HepG2 (cell line): ENCODE data around the gene LIMK2. TPM values are rescaled to one million over a fixed set of nuclear protein-coding genes. Genes with fewer than 3 reads are reported as not detected.

ENCODE experiments used
- AKAP8 ChIP-seq: sonication (generic); formaldehyde crosslinking; IDR thresholded peaks from 2 replicates; pipeline ENCODE4 v1.5.1; 2020; ENCODE audit warnings: mild to moderate bottlenecking, missing genetic modification reagents
- HDAC2 ChIP-seq: sonication (generic); formaldehyde crosslinking; IDR thresholded peaks from 2 replicates; pipeline ENCODE4 v1.4.0; 2020; ENCODE audit warnings: missing genetic modification reagents
- HMG20B ChIP-seq: conservative IDR thresholded peaks from 2 replicates; pipeline ENCODE4 v1.6.1; 2016; ENCODE audit warnings: missing genetic modification reagents, missing compliant biosample characterization
- RFX3 ChIP-seq: IDR thresholded peaks from 2 replicates; pipeline ENCODE4 v1.6.1; 2016; ENCODE audit warnings: missing biosample characterization, missing genetic modification reagents
- RFX5 ChIP-seq: IDR thresholded peaks from 2 replicates; pipeline ENCODE4 v1.6.1; 2011; ENCODE audit warnings: low read depth, low read length, improper control_type of control experiment
- SNAI1 ChIP-seq: sonication (generic); formaldehyde crosslinking; IDR thresholded peaks from 2 replicates; pipeline ENCODE4 v1.5.0; 2020; ENCODE audit warnings: mild to moderate bottlenecking, missing genetic modification reagents, borderline replicate concordance
- TAF1 ChIP-seq: sonication (generic); formaldehyde crosslinking; IDR thresholded peaks from 2 replicates; pipeline ENCODE4 v1.4.0; 2020; ENCODE audit warnings: missing genetic modification reagents
- TBP ChIP-seq: sonication (generic); formaldehyde crosslinking; IDR thresholded peaks from 2 replicates; pipeline ENCODE4 v1.5.0; 2020; ENCODE audit warnings: missing genetic modification reagents
- ZBTB7B ChIP-seq: sonication (generic); formaldehyde crosslinking; IDR thresholded peaks from 2 replicates; pipeline ENCODE4 v1.4.0; 2020; ENCODE audit warnings: missing genetic modification reagents
- ZMYM4 ChIP-seq: sonication (generic); formaldehyde crosslinking; IDR thresholded peaks from 2 replicates; pipeline ENCODE4 v1.8.1; 2023; ENCODE audit warnings: mild to moderate bottlenecking, missing genetic modification reagents
- ZNF143 ChIP-seq: sonication (generic); formaldehyde crosslinking; IDR thresholded peaks from 2 replicates; pipeline ENCODE4 v1.4.0; 2020; ENCODE audit warnings: missing genetic modification reagents
- ZNF382 ChIP-seq: sonication (generic); formaldehyde crosslinking; IDR thresholded peaks from 2 replicates; pipeline ENCODE4 v1.5.0; 2020; ENCODE audit warnings: missing genetic modification reagents, mild to moderate bottlenecking, borderline replicate concordance
- polyA plus RNA-seq, 8 experiments: library from polyadenylated mRNA; depleted of rRNA in 3 of 8; stranded (reverse) in 7 of 8; unstranded in 1 of 8; fragments of >200 nt; fragmentation: Illumina TruSeq in 4 of 8; extraction: Trizol in 4 of 8; gene quantifications; 2 replicates each; pipeline versions ENCODE4 v1.2.1 to v1.2.3, GENCODE V29; 2011 to 2016; ENCODE audit warnings: low read depth in 4 of 8, missing spikeins in 1 of 8, mixed read lengths in 1 of 8; ENCODE audit not compliant: insufficient read depth in 1 of 8
- total RNA-seq, 5 experiments: library from RNA; depleted of rRNA; stranded (reverse); fragments of >200 nt; fragmentation: Illumina TruSeq; extraction: Trizol; gene quantifications; 2 replicates each; pipeline ENCODE4 v1.2.3, GENCODE V29; 2016; ENCODE audit warnings: low read depth in 1 of 5
- TF ChIP-seq, protein P1 (sequence below): sonication (generic); formaldehyde crosslinking; IDR thresholded peaks from 2 replicates; pipeline ENCODE4 v1.4.0; 2020; ENCODE audit warnings: missing genetic modification reagents, mild to moderate bottlenecking, borderline replicate concordance
- TF ChIP-seq, protein P2 (sequence below): sonication (generic); formaldehyde crosslinking; conservative IDR thresholded peaks from 2 replicates; pipeline ENCODE4 v1.4.0; 2020; ENCODE audit warnings: missing genetic modification reagents
- TF ChIP-seq, protein P3 (sequence below): IDR thresholded peaks from 2 replicates; pipeline ENCODE4 v1.6.1; 2016; ENCODE audit warnings: low read depth

Gene LIMK2
- total and polyA plus RNA-seq, 2 of the 13 experiments (the other 11 are each of a cell fraction or from before 2014, with no cell fraction given) = 20.9 to 29.8 TPM

DNA sequence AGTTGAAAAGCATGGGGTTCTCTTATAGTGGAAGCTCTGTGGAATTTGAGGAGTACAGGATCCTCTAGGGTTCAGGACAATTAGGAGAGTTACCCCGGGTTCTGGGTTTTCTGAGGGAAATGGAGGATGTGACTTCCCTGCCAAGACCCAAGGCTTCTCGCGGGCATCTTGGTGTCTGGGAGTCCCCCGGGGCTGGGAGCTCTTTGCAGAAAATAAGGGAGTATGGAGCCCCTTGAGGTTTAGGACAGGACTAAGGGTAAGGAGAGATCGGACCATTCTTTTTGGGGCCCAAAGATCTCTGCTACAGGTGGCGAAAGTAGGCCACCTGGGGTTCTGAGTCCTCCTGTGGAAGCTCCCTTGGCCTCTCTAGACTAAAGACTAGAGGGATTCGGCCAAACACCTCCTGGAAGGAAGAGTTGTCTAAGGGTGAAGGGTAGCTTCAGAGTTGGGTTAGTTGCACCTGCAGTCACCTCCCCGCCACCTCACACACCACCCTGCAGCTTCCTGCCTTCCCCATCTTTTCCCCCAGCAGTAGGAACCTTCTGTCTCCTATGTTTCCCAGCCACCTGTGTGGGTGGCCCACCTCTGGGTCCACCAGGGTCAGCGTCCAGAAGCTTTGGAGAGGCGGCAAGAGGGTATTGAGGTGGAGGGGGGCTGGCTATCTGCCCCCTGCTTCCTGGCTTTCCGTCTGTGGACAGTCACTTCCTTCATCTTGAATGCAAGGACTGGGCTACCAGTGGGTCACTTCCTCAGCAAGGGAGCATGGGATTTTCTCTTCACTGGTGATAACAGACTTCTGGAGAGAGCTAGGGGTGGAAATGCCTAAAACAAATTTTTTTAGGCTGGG, 908 bp downstream of the LIMK2 start (continued):
- TF ChIP-seq ZNF143 (CRISPR knock-in tag) = peak; percentile 40; the same call in 1 of the 2 replicates
- no peak for TF ChIP-seq RFX5
- TF ChIP-seq HDAC2 (CRISPR knock-in tag) = peak; percentile 43
- TF ChIP-seq, protein P1, sequence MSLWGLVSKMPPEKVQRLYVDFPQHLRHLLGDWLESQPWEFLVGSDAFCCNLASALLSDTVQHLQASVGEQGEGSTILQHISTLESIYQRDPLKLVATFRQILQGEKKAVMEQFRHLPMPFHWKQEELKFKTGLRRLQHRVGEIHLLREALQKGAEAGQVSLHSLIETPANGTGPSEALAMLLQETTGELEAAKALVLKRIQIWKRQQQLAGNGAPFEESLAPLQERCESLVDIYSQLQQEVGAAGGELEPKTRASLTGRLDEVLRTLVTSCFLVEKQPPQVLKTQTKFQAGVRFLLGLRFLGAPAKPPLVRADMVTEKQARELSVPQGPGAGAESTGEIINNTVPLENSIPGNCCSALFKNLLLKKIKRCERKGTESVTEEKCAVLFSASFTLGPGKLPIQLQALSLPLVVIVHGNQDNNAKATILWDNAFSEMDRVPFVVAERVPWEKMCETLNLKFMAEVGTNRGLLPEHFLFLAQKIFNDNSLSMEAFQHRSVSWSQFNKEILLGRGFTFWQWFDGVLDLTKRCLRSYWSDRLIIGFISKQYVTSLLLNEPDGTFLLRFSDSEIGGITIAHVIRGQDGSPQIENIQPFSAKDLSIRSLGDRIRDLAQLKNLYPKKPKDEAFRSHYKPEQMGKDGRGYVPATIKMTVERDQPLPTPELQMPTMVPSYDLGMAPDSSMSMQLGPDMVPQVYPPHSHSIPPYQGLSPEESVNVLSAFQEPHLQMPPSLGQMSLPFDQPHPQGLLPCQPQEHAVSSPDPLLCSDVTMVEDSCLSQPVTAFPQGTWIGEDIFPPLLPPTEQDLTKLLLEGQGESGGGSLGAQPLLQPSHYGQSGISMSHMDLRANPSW (CRISPR knock-in tag) = no peak
- TF ChIP-seq SNAI1 (CRISPR knock-in tag) = no peak
- TF ChIP-seq, protein P2, sequence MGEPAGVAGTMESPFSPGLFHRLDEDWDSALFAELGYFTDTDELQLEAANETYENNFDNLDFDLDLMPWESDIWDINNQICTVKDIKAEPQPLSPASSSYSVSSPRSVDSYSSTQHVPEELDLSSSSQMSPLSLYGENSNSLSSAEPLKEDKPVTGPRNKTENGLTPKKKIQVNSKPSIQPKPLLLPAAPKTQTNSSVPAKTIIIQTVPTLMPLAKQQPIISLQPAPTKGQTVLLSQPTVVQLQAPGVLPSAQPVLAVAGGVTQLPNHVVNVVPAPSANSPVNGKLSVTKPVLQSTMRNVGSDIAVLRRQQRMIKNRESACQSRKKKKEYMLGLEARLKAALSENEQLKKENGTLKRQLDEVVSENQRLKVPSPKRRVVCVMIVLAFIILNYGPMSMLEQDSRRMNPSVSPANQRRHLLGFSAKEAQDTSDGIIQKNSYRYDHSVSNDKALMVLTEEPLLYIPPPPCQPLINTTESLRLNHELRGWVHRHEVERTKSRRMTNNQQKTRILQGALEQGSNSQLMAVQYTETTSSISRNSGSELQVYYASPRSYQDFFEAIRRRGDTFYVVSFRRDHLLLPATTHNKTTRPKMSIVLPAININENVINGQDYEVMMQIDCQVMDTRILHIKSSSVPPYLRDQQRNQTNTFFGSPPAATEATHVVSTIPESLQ = no peak
- TF ChIP-seq TBP (CRISPR knock-in tag) = no peak
- TF ChIP-seq RFX3 (CRISPR knock-in tag) = no peak
- TF ChIP-seq TAF1 (CRISPR knock-in tag) = peak; percentile 26; the same call in 1 of the 2 replicates
- TF ChIP-seq ZBTB7B (CRISPR knock-in tag) = 0 out of 2 replicates have a peak, but pooled peaks have one; percentile 21
- no peak for TF ChIP-seq HMG20B (CRISPR knock-in tag)
- TF ChIP-seq, protein P3, sequence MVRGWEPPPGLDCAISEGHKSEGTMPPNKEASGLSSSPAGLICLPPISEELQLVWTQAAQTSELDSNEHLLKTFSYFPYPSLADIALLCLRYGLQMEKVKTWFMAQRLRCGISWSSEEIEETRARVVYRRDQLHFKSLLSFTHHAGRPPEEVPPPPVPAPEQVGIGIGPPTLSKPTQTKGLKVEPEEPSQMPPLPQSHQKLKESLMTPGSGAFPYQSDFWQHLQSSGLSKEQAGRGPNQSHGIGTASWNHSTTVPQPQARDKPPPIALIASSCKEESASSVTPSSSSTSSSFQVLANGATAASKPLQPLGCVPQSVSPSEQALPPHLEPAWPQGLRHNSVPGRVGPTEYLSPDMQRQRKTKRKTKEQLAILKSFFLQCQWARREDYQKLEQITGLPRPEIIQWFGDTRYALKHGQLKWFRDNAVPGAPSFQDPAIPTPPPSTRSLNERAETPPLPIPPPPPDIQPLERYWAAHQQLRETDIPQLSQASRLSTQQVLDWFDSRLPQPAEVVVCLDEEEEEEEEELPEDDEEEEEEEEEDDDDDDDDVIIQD (CRISPR knock-in tag) = no peak
- TF ChIP-seq ZNF382 (CRISPR knock-in tag) = no peak
- TF ChIP-seq ZMYM4 = no peak
- TF ChIP-seq AKAP8 (CRISPR knock-in tag) = no peak
